ENCODE data around the gene NAA20. TPM values are rescaled to one million over a fixed set of nuclear protein-coding genes. Genes with fewer than 3 reads are reported as not detected.

NAA20 gene
- total and polyA plus RNA-seq, 4 donors: 33.6 to 143 (median 59.9) TPM

DNA sequence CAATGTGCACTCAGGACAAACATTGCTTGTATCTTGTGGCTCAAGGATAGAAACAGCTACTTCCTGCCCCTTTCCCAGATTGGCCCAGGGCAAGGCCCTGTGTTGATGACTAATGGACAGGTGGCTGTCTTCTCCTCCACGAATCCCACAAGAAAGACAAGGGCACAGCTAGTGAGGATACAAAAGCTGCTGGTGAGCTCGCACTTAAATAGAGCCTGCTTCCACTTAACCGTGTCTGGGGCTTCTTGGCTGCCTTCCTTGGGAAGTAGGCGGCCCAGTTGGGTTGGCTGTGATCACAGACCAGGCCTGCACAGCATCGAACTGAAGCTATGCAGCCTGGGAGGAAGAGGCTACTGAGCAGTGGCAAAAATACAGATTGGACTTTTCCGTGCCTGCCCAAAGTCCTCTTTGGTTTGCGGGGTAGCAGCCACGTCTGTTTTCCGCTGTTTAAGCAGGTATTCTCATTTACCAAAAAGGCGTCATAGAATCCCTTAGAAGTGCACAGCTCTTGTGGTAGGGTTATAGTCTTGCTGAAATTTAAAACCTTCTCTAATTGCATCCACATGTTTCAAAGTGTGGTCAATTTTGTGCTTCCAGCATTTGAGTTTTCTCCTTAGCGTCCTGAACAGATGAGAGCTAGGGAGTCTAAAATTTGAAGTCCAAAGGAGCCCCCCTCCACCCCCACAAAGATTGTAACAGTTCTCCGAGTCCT lies 23.0 kb upstream of the NAA20 start:
- Histone ChIP-seq H3K9me3 (ENCODE audit: control insufficient read depth in 4 of 4, insufficient read depth in 3 of 4, low read length in 3 of 4) (no peaks in the 10 kb centered on the region), H3K4me3 (no peak overlapping the region), H3K9ac (ENCODE audit: insufficient read depth in 1 of 2, low read length in 2 of 2) (no peak overlapping the region), H3K4me1 (ENCODE audit: control insufficient read depth in 5 of 5, insufficient read depth in 5 of 5, low read length in 5 of 5) (peaks cover 13 to 54% (median 23%) of the 10 kb centered on the region in 5 donors), H3K27me3 (ENCODE audit: control insufficient read depth in 3 of 3, insufficient read depth in 3 of 3, low read length in 2 of 3) (no peaks in the 10 kb centered on the region), H3K27ac (ENCODE audit: low read depth in 1 of 2, low read length in 1 of 2) (peak overlapping the region; percentile 69 to 79), H3K36me3 (ENCODE audit: control insufficient read depth in 4 of 4, insufficient read depth in 4 of 4, low read length in 4 of 4) (peaks cover 9 to 35% (median 13%) of the 10 kb centered on the region in 4 donors)
- DNase-seq (no peak), ATAC-seq (ENCODE audit: insufficient read depth, low FRiP score) (no peak)
- TF ChIP-seq, protein P1, sequence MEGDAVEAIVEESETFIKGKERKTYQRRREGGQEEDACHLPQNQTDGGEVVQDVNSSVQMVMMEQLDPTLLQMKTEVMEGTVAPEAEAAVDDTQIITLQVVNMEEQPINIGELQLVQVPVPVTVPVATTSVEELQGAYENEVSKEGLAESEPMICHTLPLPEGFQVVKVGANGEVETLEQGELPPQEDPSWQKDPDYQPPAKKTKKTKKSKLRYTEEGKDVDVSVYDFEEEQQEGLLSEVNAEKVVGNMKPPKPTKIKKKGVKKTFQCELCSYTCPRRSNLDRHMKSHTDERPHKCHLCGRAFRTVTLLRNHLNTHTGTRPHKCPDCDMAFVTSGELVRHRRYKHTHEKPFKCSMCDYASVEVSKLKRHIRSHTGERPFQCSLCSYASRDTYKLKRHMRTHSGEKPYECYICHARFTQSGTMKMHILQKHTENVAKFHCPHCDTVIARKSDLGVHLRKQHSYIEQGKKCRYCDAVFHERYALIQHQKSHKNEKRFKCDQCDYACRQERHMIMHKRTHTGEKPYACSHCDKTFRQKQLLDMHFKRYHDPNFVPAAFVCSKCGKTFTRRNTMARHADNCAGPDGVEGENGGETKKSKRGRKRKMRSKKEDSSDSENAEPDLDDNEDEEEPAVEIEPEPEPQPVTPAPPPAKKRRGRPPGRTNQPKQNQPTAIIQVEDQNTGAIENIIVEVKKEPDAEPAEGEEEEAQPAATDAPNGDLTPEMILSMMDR (IDR thresholded peaks at IDR 0.05; ENCODE audit: control extremely low read depth, extremely low read depth): no peak
- WGBS, 2 donors: 68 to 74% methylated on average over 12 of the region's 12 CpGs

DNA sequence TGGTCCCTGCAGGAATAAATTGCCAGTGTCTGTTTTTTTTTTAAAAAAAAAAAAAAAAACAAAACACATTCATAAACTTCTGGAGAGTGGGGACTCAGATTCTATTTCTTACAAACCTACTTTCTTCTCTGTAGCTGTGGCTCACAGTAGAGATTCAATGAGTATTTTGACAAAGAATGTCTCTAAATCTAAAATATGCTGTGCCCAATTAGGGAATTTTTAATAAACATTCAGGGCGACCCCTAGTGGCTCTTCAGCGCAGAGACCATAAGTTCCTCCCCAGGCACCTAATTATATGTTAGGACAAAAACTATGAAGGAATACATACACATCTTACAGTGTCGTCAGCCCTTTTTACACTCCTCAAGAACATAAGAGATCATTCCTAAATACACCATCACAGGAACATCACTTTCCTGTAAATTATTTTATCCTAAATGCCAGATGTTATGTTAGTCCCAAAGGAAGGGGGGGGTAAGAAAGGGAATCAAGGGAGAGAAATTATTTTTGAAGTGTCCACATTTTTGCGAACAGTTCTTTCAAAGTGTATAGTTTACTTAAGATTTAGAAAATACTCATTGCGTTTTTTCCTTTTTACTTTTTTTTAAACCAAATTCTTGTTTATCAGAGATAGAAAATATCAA lies 21.8 kb upstream of the NAA20 start:
- no peak for ATAC-seq (ENCODE audit: insufficient read depth, low FRiP score)
- Histone ChIP-seq H3K4me3 (no peak overlapping the region), H3K27ac (ENCODE audit: low read depth in 1 of 2, low read length in 1 of 2) (peak overlapping the region in 1 of 2 donors; percentile 69), H3K4me1 (ENCODE audit: control insufficient read depth in 5 of 5, insufficient read depth in 5 of 5, low read length in 5 of 5) (peaks cover 13 to 54% (median 23%) of the 10 kb centered on the region in 5 donors), H3K9ac (ENCODE audit: insufficient read depth in 1 of 2, low read length in 2 of 2) (no peak overlapping the region), H3K27me3 (ENCODE audit: control insufficient read depth in 3 of 3, insufficient read depth in 3 of 3, low read length in 2 of 3) (no peaks in the 10 kb centered on the region), H3K9me3 (ENCODE audit: control insufficient read depth in 4 of 4, insufficient read depth in 3 of 4, low read length in 3 of 4) (no peaks in the 10 kb centered on the region), H3K36me3 (ENCODE audit: control insufficient read depth in 4 of 4, insufficient read depth in 4 of 4, low read length in 4 of 4) (peaks cover 20 to 36% (median 22%) of the 10 kb centered on the region in 4 donors)
- TF ChIP-seq, protein P1 (IDR thresholded peaks at IDR 0.05; ENCODE audit: control extremely low read depth, extremely low read depth): peak; percentile 72
- DNase-seq: peak; percentile 45 to 82 (median 82)
- WGBS, 2 donors: 33 to 43% methylated on average over 5 of the region's 5 CpGs

DNA sequence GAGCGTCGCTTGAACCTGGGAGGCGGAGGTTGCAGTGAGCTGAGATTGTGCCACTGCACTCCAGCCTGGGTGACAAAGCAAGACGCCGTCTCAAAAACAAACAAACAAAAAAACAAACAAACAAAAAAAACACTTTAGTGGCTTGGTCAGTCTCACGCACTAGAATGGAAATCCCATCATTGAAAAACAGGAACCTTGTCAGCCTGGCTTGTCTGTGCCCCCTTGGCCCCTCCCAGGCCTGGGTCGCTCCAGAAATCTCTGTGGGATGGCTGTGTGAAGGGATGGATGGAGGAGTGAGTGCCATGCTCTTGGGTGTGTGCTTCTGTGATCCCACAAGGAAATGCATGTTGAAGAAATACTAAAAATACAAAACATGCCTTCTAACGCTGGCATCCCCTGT lies 20.9 kb upstream of the NAA20 start:
- H3K4me3 ChIP-seq: no peak overlapping the region
- no peaks in the 10 kb centered on the region for H3K9me3 ChIP-seq (ENCODE audit: control insufficient read depth in 4 of 4, insufficient read depth in 3 of 4, low read length in 3 of 4)
- TF ChIP-seq, protein P1 (IDR thresholded peaks at IDR 0.05; ENCODE audit: control extremely low read depth, extremely low read depth): no peak
- H3K27ac ChIP-seq (ENCODE audit: low read depth in 1 of 2, low read length in 1 of 2): no peak overlapping the region
- WGBS, 2 donors: 70 to 77% methylated on average over 8 of the region's 8 CpGs
- DNase-seq (no peak), ATAC-seq (ENCODE audit: insufficient read depth, low FRiP score) (no peak)
- no peaks in the 10 kb centered on the region for H3K27me3 ChIP-seq (ENCODE audit: control insufficient read depth in 3 of 3, insufficient read depth in 3 of 3, low read length in 2 of 3)
- H3K4me1 ChIP-seq (ENCODE audit: control insufficient read depth in 5 of 5, insufficient read depth in 5 of 5, low read length in 5 of 5): peaks cover 8 to 46% (median 17%) of the 10 kb centered on the region in 5 donors
- H3K36me3 ChIP-seq (ENCODE audit: control insufficient read depth in 4 of 4, insufficient read depth in 4 of 4, low read length in 4 of 4): peaks cover 19 to 41% (median 30%) of the 10 kb centered on the region in 4 donors
- no peak overlapping the region for H3K9ac ChIP-seq (ENCODE audit: insufficient read depth in 1 of 2, low read length in 2 of 2)
